HG03108 (cell line): ENCODE measurements around the gene DOCK10.

Experiments
- ATAC-seq: cut with Tn5 transposase; IDR thresholded peaks from one replicate; pipeline ENCODE4 v1.9.1; 2021; ENCODE audit warnings: moderate library complexity; ENCODE audit not compliant: unreplicated experiment

Gene DOCK10

GRCh38 chr2:224796695-224797305 lies 245.5 kb downstream of the DOCK10 start:
- no peak for ATAC-seq

GRCh38 chr2:224793946-224794345 lies 248.3 kb downstream of the DOCK10 start:
- ATAC-seq, result no peak

- no peak for ATAC-seq
Observed at GRCh38 chr2:224786848-224787247, 255.4 kb downstream of the DOCK10 start.

DNA sequence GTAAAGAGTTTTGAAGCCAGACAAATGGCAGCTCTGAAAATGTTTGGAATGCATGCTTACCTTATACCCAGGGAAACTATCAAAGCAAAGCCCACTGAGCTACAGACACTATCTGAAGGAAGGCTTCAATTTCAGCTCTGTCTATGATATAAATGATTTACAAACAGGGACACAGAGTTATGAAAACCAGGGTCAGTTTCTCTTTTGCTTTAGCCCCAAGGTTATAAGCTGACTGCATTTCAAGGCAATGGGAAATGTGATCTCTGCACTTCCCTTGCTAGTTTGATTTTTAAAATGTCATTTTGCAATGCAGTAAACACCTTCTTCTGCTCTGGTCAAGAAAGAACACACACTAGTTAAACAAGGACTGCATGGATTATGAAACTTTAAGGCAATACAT lies 260.9 kb downstream of the DOCK10 start:
- ATAC-seq, result peak; percentile 77

DNA sequence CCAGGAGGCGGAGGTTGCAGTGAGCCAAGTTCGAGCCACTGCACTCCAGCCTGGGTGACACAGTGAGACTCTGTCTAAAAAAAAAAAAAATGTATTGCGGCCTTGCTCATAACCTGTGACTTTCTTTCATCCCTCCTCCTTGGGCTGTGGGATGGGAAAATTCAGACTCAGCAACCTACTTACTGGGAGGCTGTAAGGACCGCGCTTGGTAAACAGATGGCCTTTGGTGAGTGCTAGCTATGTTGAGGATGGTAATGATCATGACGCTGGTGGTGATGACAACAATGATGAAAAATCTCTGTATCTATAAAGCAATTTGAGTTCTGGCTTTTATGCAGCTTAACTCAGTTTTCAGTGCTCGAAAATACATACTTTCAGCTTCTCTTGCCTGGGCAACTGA lies 261.4 kb downstream of the DOCK10 start:
- ATAC-seq, result no peak

- ATAC-seq, result no peak
Observed at GRCh38 chr2:224780106-224780505, 262.2 kb downstream of the DOCK10 start.

DNA sequence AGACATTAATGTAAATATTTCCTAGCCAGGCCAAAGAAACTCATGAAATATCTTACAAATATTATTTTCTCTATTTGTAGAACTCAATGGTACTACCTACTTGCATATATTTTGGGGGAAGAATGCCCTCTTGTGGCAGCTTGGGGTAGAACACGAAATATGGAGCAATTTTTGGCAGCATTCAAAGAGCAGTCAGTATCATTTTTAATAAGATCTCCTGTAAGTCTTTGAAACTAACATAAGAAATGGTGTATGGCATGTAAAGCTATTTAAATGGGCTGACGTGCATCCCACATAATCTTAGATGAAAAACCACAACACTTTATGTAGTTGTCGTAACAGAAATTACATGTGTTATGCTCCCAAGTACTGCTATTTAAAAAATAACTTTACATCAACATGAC lies 263.8 kb downstream of the DOCK10 start:
- ATAC-seq, result no peak

- ATAC-seq, result no peak
Observed at GRCh38 chr2:224777559-224777930, 264.7 kb downstream of the DOCK10 start.

GRCh38 chr2:224776795-224777558 lies 265.3 kb downstream of the DOCK10 start:
- no peak for ATAC-seq

GRCh38 chr2:224775647-224776046 lies 266.6 kb downstream of the DOCK10 start:
- ATAC-seq, result no peak

- ATAC-seq, result no peak
Observed at GRCh38 chr2:224774735-224775134, 267.5 kb downstream of the DOCK10 start.

DNA sequence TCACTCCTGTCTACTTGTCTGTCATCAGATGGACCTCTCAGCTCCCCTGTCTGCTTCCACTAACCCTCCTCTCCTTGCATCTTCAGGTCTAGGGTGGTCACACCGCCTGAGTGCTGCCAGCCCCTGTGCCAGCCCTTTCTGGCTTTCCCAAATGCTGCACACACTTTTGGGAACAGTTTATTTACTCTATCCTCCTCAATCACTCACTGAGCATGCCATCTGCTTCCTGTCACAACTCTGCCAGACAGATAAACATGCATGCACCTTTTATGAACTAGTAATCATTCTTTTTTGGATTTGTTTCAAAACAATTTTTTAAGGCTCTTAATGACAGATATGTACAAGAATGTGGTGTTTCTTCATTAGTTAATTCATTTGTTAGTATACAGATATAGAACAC lies 269.8 kb downstream of the DOCK10 start:
- ATAC-seq, result no peak

GRCh38 chr2:224769489-224769888 lies 272.8 kb downstream of the DOCK10 start:
- no peak for ATAC-seq

- ATAC-seq, result peak; percentile 50
Observed at GRCh38 chr2:224764565-224765236, 277.6 kb downstream of the DOCK10 start.

DNA sequence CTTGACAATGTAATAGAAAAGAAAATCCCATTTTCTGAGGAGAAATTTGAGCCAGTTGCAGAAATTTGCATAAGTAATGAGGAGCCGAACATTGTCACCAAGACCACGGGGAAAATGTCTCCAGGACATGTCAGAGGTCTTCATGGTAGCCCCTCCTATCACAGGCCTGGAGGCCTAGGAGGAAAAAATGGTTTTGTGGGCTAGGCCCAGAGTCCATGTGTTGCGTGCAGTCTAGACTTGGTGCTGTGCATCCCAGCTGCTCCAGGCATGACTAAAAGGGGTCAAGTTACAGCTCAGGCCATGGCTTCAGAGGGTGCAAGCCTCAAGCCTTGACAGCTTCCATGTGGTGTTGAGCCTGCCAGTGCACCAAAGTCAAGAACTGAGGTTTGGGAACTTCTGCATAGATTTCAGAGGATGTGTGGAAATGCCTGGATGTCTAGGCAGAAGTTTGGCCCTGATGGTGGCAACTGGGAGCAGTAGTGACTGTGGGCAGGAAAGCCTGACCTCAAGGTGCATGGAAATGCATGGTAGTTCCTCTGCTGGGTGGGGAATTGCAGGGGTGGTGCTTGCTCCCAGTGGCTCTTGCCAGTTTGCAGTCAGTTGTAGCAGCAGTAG lies 284.2 kb downstream of the DOCK10 start:
- ATAC-seq, result no peak

DNA sequence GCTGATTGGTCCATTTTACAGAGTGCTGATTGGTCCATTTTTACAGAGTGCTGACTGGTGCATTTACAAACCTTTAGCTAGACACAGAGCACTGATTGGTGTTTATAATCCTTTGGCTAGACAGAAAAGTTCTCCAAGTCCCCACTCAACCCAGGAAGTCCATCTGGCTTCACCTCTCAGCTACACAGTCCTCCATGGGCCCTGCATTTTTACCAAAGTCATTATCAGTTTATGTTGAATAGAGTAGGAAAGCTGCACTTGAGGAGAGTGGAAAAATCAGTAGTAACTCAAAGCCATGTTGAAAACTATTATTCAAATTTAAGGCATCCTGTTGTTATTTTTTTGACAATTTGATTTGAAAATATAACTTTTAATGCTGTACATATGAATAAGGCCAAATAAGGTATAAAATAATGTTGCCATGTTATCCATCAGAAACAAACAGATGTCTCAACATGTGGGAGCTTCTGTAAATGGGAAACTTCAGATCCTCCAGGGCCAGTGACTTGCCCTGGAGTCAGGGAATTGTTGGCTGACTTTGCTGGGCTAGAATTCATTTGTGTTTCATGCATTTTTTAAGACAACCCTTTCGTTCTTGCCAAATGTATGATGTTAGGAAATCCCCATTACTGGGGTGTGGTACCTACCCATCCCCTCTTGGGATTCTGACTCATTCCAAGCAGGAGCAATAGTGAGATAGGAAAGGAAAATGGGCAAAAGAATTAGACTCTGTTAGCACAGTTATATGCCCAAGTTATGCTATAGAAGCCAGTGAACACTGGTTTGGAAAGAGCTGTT lies 288.3 kb downstream of the DOCK10 start:
- ATAC-seq, result no peak

DNA sequence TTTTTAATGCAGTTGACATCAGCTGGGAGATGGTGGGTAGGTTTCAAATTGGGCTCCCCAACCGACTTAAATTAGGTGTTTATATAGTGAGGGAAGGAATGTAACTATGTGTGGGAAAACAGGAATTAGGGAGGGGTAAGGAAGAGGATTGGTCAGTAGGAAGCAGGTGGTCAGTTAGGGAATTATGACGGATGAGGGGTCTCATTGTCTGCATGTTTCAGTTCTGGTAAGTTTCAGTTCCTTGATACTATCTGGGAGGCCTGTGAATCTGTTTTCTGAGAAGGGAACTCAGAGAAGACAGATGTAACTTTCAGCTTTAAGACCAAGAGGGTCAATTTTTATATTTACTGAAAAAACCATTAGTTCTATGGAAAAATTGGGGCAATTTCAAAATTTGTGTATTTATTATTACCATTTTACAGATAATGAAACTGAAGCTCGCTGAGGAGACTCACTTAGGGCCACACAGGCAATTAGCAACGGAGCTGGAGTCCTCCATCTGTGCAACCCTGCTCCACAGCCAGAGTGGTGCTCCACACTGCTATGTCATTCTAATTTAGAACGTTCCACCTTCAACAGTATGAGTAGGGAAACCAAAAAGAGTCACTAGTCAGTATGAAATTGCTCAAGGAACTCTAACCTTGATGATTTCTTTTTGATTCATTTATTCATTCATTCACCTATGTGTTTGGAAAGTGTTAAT lies 290.1 kb downstream of the DOCK10 start:
- ATAC-seq, result no peak

DNA sequence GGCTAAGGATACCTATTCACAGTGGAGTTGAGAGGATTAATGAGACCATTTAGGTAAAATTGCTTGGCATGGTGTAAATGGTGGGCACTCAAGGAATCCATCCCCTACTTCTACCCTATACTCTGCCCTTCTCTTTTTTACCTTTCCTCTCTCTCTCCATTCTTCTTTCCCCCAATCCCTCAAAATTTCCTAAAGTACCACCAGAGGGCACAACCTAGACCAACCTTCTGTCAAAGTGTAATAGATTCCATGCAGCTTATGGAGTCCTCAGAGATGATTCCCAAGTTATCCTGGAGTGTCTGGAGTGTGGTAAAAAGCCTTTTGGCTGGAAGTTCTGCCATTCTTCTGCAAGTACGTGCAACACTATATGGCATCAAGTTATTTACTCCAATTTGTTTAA lies 293.1 kb downstream of the DOCK10 start:
- no peak for ATAC-seq

DNA sequence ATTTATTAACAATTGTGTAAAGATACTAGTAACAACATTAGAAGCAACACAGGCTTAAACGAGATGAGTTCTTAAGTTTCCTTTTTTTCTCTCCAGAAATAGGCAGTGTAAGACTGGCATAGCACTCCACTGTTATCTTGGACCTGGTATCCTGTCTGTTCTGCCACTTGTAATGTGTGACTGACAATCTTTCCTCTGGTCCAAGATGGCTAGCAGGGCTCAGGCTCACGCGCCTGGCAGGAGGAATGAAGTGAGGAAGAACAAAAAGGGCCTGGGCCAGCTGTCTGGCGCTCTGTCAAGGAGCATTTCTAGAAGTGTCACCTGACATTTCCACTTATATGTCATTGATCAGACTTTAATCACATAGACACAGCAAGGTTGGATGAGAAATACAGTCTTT lies 294.5 kb downstream of the DOCK10 start:
- ATAC-seq, result no peak

DNA sequence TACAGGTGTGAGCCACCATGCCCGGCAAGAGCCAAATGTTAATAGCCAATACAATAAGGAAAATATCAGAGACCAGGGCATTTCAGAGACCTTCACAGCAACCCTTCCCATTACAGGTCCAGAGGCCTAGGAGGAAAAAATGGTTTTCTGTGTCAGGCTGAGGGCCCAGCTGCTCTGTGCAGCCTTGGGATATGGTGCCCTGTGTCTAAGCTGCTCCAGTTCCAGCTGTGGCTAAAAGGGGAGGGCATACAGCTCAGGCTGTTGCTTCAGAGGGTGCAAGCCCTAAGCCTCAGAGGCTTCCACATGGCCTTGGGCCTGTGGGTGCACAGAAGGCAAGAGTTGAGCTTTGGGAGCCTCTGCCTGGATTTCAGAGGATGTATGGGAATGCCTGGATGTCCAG lies 306.0 kb downstream of the DOCK10 start:
- ATAC-seq, result no peak
